Neural cell (in vitro differentiated cells): ENCODE results near the gene FUNDC2.

Experiments used
- EP300 ChIP-seq: fragments of 450-650 bp; conservative IDR thresholded peaks from 2 replicates; pipeline ENCODE4 v1.6.1; 2014; ENCODE audit warnings: antibody characterized with exemption, mild to moderate bottlenecking, moderate library complexity; ENCODE audit not compliant: poor library complexity, severe bottlenecking
- EZH2 ChIP-seq: fragments of 200-600, 300-800 bp; shearing (Covaris generic), sonication (generic); IDR thresholded peaks from 2 replicates; pipeline ENCODE4 v1.6.1; 2014; ENCODE audit warnings: antibody characterized with exemption, low read length, borderline replicate concordance, mild to moderate bottlenecking; ENCODE audit not compliant: insufficient read depth, poor library complexity, severe bottlenecking
- MXI1 ChIP-seq: fragments of 450-650 bp; conservative IDR thresholded peaks from 2 replicates; pipeline ENCODE4 v1.6.1; 2014; ENCODE audit warnings: antibody characterized with exemption, mild to moderate bottlenecking; ENCODE audit not compliant: poor library complexity, severe bottlenecking
- POLR2AphosphoS5 ChIP-seq: IDR thresholded peaks from 2 replicates; pipeline ENCODE4 v1.6.1; 2012
- RAD21 ChIP-seq: fragments of 450-650 bp; conservative IDR thresholded peaks from 2 replicates; pipeline ENCODE4 v1.6.1; 2014; ENCODE audit warnings: antibody characterized with exemption, mild to moderate bottlenecking, moderate library complexity
- TF ChIP-seq, protein P1 (sequence below): fragments of 450-650 bp; IDR thresholded peaks from 2 replicates; pipeline ENCODE4 v1.5.1; 2014; ENCODE audit warnings: antibody characterized with exemption, mild to moderate bottlenecking, moderate library complexity; ENCODE audit not compliant: poor library complexity, severe bottlenecking
- TF ChIP-seq, protein P2 (sequence below): IDR thresholded peaks from 2 replicates; pipeline ENCODE4 v1.6.1; 2012; ENCODE audit warnings: borderline replicate concordance

DNA sequence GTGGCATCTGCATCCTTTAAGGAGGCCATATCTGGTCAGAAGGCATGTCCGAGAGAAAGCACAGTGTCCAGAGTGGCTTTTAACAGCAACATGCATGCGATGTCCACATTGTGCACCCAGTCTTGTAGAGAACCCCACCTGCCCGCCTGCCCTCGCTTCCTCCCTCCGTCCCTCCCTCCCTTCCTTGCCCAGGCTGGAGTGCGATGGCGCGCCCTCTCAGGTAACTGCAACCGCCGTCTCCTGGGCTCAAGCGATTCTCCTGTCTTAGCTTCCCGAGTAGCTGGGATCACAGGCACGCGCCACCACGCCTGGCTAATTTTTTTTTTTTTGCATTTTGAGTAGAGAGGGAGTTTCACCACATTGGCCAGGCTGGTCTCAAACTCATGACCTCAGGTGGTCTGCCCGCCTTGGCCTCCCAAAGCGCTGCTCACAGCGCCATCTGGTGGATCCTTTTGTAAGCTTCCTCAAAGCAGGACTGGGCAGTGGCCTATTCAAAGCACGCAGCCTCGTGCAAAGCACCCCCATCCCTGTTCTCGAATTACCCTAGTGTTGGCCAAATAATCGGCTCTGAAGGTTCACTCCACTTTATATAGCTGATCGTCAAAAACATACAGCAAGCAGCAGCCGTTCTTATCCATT lies 59.7 kb downstream of the FUNDC2 start:
- TF ChIP-seq POLR2AphosphoS5 (no peak), EP300 (no peak), EZH2 (no peak), RAD21 (no peak), MXI1 (no peak)
- TF ChIP-seq, protein P1, sequence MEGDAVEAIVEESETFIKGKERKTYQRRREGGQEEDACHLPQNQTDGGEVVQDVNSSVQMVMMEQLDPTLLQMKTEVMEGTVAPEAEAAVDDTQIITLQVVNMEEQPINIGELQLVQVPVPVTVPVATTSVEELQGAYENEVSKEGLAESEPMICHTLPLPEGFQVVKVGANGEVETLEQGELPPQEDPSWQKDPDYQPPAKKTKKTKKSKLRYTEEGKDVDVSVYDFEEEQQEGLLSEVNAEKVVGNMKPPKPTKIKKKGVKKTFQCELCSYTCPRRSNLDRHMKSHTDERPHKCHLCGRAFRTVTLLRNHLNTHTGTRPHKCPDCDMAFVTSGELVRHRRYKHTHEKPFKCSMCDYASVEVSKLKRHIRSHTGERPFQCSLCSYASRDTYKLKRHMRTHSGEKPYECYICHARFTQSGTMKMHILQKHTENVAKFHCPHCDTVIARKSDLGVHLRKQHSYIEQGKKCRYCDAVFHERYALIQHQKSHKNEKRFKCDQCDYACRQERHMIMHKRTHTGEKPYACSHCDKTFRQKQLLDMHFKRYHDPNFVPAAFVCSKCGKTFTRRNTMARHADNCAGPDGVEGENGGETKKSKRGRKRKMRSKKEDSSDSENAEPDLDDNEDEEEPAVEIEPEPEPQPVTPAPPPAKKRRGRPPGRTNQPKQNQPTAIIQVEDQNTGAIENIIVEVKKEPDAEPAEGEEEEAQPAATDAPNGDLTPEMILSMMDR, result no peak
- TF ChIP-seq, protein P2, sequence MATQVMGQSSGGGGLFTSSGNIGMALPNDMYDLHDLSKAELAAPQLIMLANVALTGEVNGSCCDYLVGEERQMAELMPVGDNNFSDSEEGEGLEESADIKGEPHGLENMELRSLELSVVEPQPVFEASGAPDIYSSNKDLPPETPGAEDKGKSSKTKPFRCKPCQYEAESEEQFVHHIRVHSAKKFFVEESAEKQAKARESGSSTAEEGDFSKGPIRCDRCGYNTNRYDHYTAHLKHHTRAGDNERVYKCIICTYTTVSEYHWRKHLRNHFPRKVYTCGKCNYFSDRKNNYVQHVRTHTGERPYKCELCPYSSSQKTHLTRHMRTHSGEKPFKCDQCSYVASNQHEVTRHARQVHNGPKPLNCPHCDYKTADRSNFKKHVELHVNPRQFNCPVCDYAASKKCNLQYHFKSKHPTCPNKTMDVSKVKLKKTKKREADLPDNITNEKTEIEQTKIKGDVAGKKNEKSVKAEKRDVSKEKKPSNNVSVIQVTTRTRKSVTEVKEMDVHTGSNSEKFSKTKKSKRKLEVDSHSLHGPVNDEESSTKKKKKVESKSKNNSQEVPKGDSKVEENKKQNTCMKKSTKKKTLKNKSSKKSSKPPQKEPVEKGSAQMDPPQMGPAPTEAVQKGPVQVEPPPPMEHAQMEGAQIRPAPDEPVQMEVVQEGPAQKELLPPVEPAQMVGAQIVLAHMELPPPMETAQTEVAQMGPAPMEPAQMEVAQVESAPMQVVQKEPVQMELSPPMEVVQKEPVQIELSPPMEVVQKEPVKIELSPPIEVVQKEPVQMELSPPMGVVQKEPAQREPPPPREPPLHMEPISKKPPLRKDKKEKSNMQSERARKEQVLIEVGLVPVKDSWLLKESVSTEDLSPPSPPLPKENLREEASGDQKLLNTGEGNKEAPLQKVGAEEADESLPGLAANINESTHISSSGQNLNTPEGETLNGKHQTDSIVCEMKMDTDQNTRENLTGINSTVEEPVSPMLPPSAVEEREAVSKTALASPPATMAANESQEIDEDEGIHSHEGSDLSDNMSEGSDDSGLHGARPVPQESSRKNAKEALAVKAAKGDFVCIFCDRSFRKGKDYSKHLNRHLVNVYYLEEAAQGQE, result no peak
